Keratinocyte (primary cell): ENCODE results near the gene NMT1.

Experiments used
- CTCF ChIP-seq, 3 experiments: IDR thresholded peaks in 1 of 3; conservative IDR thresholded peaks in 1 of 3; optimal IDR thresholded peaks in 1 of 3; 2 replicates in 2 of 3; 3 replicates in 1 of 3; pipeline versions ENCODE3 to v1.5.1; 2011; ENCODE audit warnings: low read length in 3 of 3, mild to moderate bottlenecking in 3 of 3, moderate library complexity in 2 of 3, control low read depth in 1 of 3, inconsistent platforms in 1 of 3; ENCODE audit not compliant: insufficient read depth in 2 of 3; ENCODE audit errors: extremely low read depth in 1 of 3
- EZH2 ChIP-seq: IDR thresholded peaks from one replicate; pipeline ENCODE4 v1.6.1; 2012; ENCODE audit warnings: inconsistent platforms, mild to moderate bottlenecking, low read length, moderate library complexity

GRCh38 chr17:45110676-45111611 lies 49.8 kb downstream of the NMT1 start:
- TF ChIP-seq CTCF (optimal IDR thresholded peaks at IDR 0.05 in 1 of 3, IDR thresholded peaks at IDR 0.05 in 1 of 3, conservative IDR thresholded peaks at IDR 0.05 in 1 of 3; ENCODE audit: extremely low read depth in 1 of 3, insufficient read depth in 2 of 3, low read length in 3 of 3) (peak in 1 of 3 experiments; percentile 14), EZH2 (no peak)
